HG03520 (cell line): ENCODE data around the gene FADS3.

Source experiments
- ATAC-seq: cut with Tn5 transposase; IDR thresholded peaks from one replicate; pipeline ENCODE4 v1.9.1; 2021; ENCODE audit warnings: mild to moderate bottlenecking, moderate library complexity; ENCODE audit not compliant: unreplicated experiment

The FADS3 gene

GRCh38 chr11:61913699-61914395 lies 22.5 kb upstream of the FADS3 start:
- ATAC-seq = no peak

GRCh38 chr11:61912991-61913698 lies 21.8 kb upstream of the FADS3 start:
- ATAC-seq = no peak

GRCh38 chr11:61912530-61912898 lies 21.2 kb upstream of the FADS3 start:
- ATAC-seq = no peak

GRCh38 chr11:61911701-61912529 lies 20.6 kb upstream of the FADS3 start:
- ATAC-seq = no peak

- no peak for ATAC-seq
These were observed 19.9 kb upstream of the FADS3 start for GRCh38 chr11:61911128-61911700.

- ATAC-seq = no peak
These were observed 19.1 kb upstream of the FADS3 start for GRCh38 chr11:61910187-61911127.

- ATAC-seq = no peak
These were observed 17.5 kb upstream of the FADS3 start for GRCh38 chr11:61908730-61909316.

GRCh38 chr11:61907871-61908729 lies 16.8 kb upstream of the FADS3 start:
- no peak for ATAC-seq

GRCh38 chr11:61907282-61907681 lies 15.9 kb upstream of the FADS3 start:
- no peak for ATAC-seq

GRCh38 chr11:61906522-61906909 lies 15.2 kb upstream of the FADS3 start:
- no peak for ATAC-seq

- no peak for ATAC-seq
These were observed 14.6 kb upstream of the FADS3 start for GRCh38 chr11:61905801-61906521.

GRCh38 chr11:61905067-61905696 lies 13.8 kb upstream of the FADS3 start:
- no peak for ATAC-seq

- no peak for ATAC-seq
These were observed 13.2 kb upstream of the FADS3 start for GRCh38 chr11:61904539-61905048.

- no peak for ATAC-seq
These were observed 12.5 kb upstream of the FADS3 start for GRCh38 chr11:61903845-61904244.

GRCh38 chr11:61902313-61902712 lies 11.0 kb upstream of the FADS3 start:
- no peak for ATAC-seq

GRCh38 chr11:61901397-61901796 lies 10.1 kb upstream of the FADS3 start:
- no peak for ATAC-seq

GRCh38 chr11:61900251-61900650 lies 8.9 kb upstream of the FADS3 start:
- ATAC-seq = no peak
